Gastrocnemius medialis (tissue), 4 donors: Measurements from ENCODE around the gene IFIT5.

Source experiments
- CTCF ChIP-seq, 5 experiments: fragments of 450-650 bp in 3 of 5; fragments of 200-600 bp in 2 of 5; sonication (generic) in 2 of 5; IDR thresholded peaks in 4 of 5; conservative IDR thresholded peaks in 1 of 5; 1 replicate in 4 of 5; 2 replicates in 1 of 5; pipeline ENCODE4 v1.5.1; 2016 to 2019; ENCODE audit warnings: antibody characterized with exemption in 5 of 5, mild to moderate bottlenecking in 3 of 5, moderate library complexity in 3 of 5
- POLR2A ChIP-seq, 2 donors: fragments of 450-650 bp; IDR thresholded peaks; one replicate each; pipeline ENCODE4 v1.6.1; 2017; ENCODE audit warnings: antibody characterized with exemption in 2 of 2, mild to moderate bottlenecking in 2 of 2, moderate library complexity in 2 of 2

- TF ChIP-seq CTCF (IDR thresholded peaks at IDR 0.05 in 4 of 5, conservative IDR thresholded peaks at IDR 0.05 in 1 of 5) (peak in 4 of 5 experiments; percentile 7 to 46 (median 28)), POLR2A (IDR thresholded peaks at IDR 0.05) (no peak)
These were observed 44.9 kb upstream of the IFIT5 start for GRCh38 chr10:89369156-89370105.
